Gastroesophageal sphincter (tissue), 2 donors: Measurements from ENCODE around the gene CD4.

Experiments used
- POLR2A ChIP-seq, 2 donors: fragments of 450-650 bp; IDR thresholded peaks; one replicate each; pipeline ENCODE4 v1.6.1; 2017; ENCODE audit warnings: antibody characterized with exemption in 2 of 2, mild to moderate bottlenecking in 2 of 2, moderate library complexity in 1 of 2
- POLR2AphosphoS5 ChIP-seq: sonication (generic); formaldehyde crosslinking; IDR thresholded peaks from one replicate; pipeline ENCODE4 v1.6.1; 2017; ENCODE audit warnings: antibody characterized with exemption

- no peak for TF ChIP-seq POLR2A (IDR thresholded peaks at IDR 0.05)
- TF ChIP-seq POLR2AphosphoS5: no peak
Observed at GRCh38 chr12:6774499-6775062, 14.7 kb upstream of the CD4 start.
